Sciatic nerve (tissue), 2 donors: Measurements from ENCODE around the gene TBC1D1. TPM values are rescaled to one million over a fixed set of nuclear protein-coding genes. Genes with fewer than 3 reads are reported as not detected.

ENCODE experiments used
- ATAC-seq: fragments of 200-7000 bp; cut with Tn5 transposase; one replicate; pipeline ENCODE4 v1.9.1; 2020; ENCODE audit warnings: mild to moderate bottlenecking, moderate library complexity
- DNase-seq: peaks from one replicate; pipeline ENCODE4 v3.0.0-alpha.2; 2020; ENCODE audit warnings: low spot score
- intact Hi-C: fragments of 100-400 bp; cut with DNase I; formaldehyde crosslinking; loops from one replicate; pipeline ENCODE4 v1.14.2; 2022
- total RNA-seq: library from RNA; stranded (reverse); fragmentation: NEBNext Ultra II Directional; extraction: Animal tissue kit (Norgen Biotek cat#: 25700); gene quantifications from one replicate; pipeline ENCODE4 v1.2.1, GENCODE V29; 2021
- donor health status: DM: no; HTN: no; CAD: no.
- donor health status: DM: no; HTN: no; CAD: no.

Gene TBC1D1
- total RNA-seq, 1 donor from 2014 or later = 48.0 TPM

DNA sequence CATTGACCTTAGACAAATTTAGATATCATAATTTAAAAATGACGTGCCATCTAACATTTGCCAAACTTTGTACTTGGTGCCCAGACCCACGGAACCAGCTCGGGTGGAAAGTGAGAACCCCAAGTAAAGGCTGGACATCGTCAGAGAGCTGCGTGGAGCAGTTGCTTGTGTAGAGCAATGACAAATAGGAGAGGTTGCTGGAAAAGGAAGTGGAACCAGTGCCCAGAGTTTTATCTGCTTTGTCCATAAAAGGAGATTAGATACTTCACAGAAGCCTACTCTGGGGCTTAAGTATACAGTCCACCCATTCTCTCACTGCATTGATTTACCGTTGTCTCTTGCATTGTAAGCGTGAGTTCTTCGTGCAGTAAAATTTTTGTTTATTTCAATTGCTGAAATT is 5.4 kb upstream of the TBC1D1 start:
- DNase-seq = no peak
- no peak for ATAC-seq
- intact Hi-C loops = no loop called here

DNA sequence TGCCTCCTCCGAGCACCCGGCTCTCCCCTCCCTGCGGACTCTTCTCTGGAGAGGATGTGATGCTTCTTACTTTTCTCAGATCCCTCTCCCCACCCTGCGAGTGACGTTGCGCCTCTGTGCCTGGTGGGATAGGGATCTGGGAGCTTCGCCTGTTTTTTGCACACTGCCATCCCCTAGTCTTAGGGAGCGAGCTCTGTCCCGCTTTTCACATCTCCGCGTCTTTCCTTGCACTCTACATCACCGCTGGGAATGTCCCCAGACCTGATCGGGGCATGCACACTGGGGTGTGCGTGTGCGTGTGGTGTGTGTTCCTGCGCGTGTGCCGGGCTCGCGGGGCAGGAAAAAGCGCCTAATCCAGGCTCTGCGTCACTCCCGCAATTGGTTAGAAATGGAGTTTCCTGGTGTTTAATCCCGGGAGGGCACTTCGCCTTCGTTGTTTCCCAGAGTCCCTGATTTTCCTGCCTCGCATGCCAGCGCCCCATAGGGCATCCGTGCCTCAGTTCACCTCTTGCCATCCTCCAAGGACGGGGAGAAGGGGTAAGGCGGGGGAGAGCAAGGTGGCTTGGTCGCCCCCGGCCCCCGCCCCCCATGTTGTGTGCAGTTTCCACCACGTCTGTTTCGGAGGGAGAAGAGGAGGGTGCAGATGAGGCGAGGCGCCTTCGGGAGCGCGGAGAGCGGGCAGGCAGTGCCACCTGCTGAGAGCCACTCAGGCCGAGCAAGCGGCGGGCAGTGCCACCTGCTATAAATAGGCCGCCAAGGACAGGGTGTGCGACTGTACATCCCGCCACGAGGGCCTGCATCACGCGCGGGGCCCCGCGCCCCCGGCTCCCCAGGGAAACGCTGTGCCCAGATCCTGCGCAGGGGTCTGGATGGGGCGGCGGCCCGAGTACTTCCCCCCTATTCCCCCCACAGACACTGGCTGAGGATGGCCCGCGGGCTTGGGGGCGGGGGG is 759 bp upstream of the TBC1D1 start:
- DNase-seq (peak; percentile 68), ATAC-seq (peak; percentile 83)
- intact Hi-C loops = no loop called here

- intact Hi-C loops = no loop called here
- no peak for DNase-seq
- ATAC-seq = peak; percentile 18
Observed at GRCh38 chr4:37891260-37892159, 626 bp downstream of the TBC1D1 start.

DNA sequence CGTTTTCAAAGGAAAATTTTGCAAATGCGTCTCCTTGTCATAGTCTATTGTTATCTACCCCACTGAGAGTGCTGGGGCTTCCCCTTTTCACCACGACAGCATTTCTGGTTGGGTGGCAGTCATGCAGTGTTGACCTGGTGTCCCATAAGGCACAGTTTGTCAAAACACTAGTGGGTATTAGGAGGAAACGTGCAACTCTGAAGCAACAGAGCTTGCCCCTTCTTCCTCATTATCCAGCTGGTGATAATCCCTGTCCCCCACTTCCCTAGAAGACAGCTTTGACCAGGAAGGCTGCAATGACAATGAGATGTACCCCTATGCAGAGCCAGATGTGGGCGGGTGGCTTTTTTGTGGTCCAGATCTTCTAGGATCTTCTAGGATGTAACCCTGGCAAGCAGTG is 1.8 kb downstream of the TBC1D1 start:
- no peak for ATAC-seq
- intact Hi-C loops = no loop called here

GRCh38 chr4:37893164-37893563 is 2.3 kb downstream of the TBC1D1 start:
- intact Hi-C loops = no loop called here
- ATAC-seq (no peak), DNase-seq (no peak)

More for the DNA sequence above, 1.8 kb downstream of the TBC1D1 start:
- DNase-seq = no peak

- intact Hi-C loops = no loop called here
- no peak for ATAC-seq
- DNase-seq = no peak
Observed at GRCh38 chr4:37895271-37895670, 4.4 kb downstream of the TBC1D1 start.

- intact Hi-C loops = no loop called here
- DNase-seq = no peak
- no peak for ATAC-seq
Observed at GRCh38 chr4:37896206-37896860, 5.4 kb downstream of the TBC1D1 start.

DNA sequence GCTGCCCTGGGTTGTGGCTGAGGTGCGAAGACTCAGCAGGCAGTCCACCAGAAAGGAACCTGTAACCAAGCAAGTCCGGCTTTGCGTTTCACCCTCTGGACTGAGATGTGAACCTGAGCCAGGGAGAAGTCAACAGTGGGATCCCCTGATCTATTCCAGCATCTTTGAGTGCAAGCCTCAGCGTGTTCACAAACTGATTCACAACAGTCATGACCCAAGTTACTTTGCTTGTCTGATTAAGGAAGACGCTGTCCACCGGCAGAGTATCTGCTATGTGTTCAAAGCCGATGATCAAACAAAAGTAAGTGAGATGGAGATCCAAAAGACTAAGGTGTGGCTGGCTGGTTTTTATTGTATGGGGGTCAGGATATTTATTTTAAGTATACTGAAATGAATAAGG is 11.3 kb downstream of the TBC1D1 start:
- ATAC-seq = no peak
- intact Hi-C loops = no loop called here
- DNase-seq = no peak

GRCh38 chr4:37902738-37903693 is 12.1 kb downstream of the TBC1D1 start:
- intact Hi-C loops = no loop called here

GRCh38 chr4:37903901-37904300 is 13.0 kb downstream of the TBC1D1 start:
- ATAC-seq = no peak
- DNase-seq = no peak
- intact Hi-C loops = no loop called here

More at GRCh38 chr4:37902738-37903693, 12.1 kb downstream of the TBC1D1 start:
- DNase-seq (no peak), ATAC-seq (no peak)

- intact Hi-C loops = no loop called here
- no peak for DNase-seq
Observed at GRCh38 chr4:37904824-37905223, 13.9 kb downstream of the TBC1D1 start.

GRCh38 chr4:37905533-37906169 is 14.8 kb downstream of the TBC1D1 start:
- DNase-seq (no peak), ATAC-seq (no peak)
- intact Hi-C loops = no loop called here

More at GRCh38 chr4:37904824-37905223, 13.9 kb downstream of the TBC1D1 start:
- no peak for ATAC-seq

- DNase-seq (no peak), ATAC-seq (peak; percentile 38)
- intact Hi-C loops = no loop called here
Observed at GRCh38 chr4:37908488-37909331, 17.8 kb downstream of the TBC1D1 start.

GRCh38 chr4:37909332-37910090 is 18.6 kb downstream of the TBC1D1 start:
- DNase-seq (no peak), ATAC-seq (no peak)
- intact Hi-C loops = no loop called here

DNA sequence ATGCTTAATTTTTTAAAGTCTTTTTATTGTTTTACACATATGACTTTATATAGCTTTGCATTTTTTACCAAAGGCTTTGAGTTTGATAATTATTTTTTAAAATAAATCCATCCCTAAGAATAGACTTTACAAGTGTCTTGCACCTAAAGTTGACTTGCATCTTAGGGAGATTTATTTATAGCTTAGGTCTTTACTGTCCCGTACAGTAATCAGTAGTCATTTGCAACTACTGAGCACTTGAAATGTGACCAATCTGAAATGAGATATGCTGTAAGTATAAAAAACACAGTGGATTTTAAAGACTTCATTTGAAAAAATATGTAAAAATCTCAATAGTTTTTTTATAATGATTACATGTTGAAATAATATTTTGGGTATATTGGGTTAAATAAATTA is 19.2 kb downstream of the TBC1D1 start:
- ATAC-seq = no peak
- DNase-seq = no peak
- intact Hi-C loops = no loop called here

- no peak for DNase-seq
- no peak for ATAC-seq
- intact Hi-C loops = no loop called here
Observed at GRCh38 chr4:37914539-37914938, 23.7 kb downstream of the TBC1D1 start.
